Mesothelial cell of epicardium (in vitro differentiated cells): ENCODE data around the gene UGT1A10. TPM values are rescaled to one million over a fixed set of nuclear protein-coding genes. Genes with fewer than 3 reads are reported as not detected.

Experiments
- DNase-seq, 2 experiments: peaks; one replicate each; pipeline ENCODE4 v3.0.0; 2021; ENCODE audit warnings: low spot score in 2 of 2; ENCODE audit not compliant: unreplicated experiment in 2 of 2
- H3K27ac Mint-ChIP-seq: 2 replicates; pipeline ENCODE4 v1.8.0; 2021; ENCODE audit warnings: mixed read lengths
- H3K27me3 Mint-ChIP-seq: 2 replicates; pipeline ENCODE4 v1.8.0; 2021; ENCODE audit warnings: low read depth, mixed read lengths
- H3K36me3 Mint-ChIP-seq: 2 replicates; pipeline ENCODE4 v1.8.0; 2021; ENCODE audit warnings: mixed read lengths
- H3K4me1 Mint-ChIP-seq: 2 replicates; pipeline ENCODE4 v1.8.0; 2021; ENCODE audit warnings: mixed read lengths
- H3K4me3 Mint-ChIP-seq: 2 replicates; pipeline ENCODE4 v1.8.0; 2021; ENCODE audit warnings: mild to moderate bottlenecking, moderate library complexity, mixed read lengths
- H3K9me3 Mint-ChIP-seq: 2 replicates; pipeline ENCODE4 v1.8.0; 2021; ENCODE audit warnings: mixed read lengths
- CTCF ChIP-seq: fragments of 200-600 bp; sonication (generic); IDR thresholded peaks from one replicate; pipeline ENCODE4 v1.5.0; 2021; ENCODE audit warnings: antibody characterized with exemption; ENCODE audit not compliant: unreplicated experiment
- total RNA-seq: library from RNA; stranded (reverse); gene quantifications from 3 replicates; pipeline ENCODE4 v1.2.1, GENCODE V29; 2021

UGT1A10 gene
- total RNA-seq, 1 donor from 2014 or later: not detected

- no peak overlapping the region for H3K27ac Mint-ChIP-seq
- no peak for TF ChIP-seq CTCF
These were observed 181.9 kb downstream of the UGT1A10 start for GRCh38 chr2:233817995-233818638.

GRCh38 chr2:233818639-233819621, 182.7 kb downstream of the UGT1A10 start:
- DNase-seq: peak in 1 of 2 experiments; percentile 21
- TF ChIP-seq CTCF: no peak
- H3K27me3 Mint-ChIP-seq: peaks cover 7% of the 10 kb centered on the region
- peaks cover 3% of the 10 kb centered on the region for H3K36me3 Mint-ChIP-seq
- H3K27ac Mint-ChIP-seq: no peak overlapping the region
- peaks cover 18% of the 10 kb centered on the region for H3K4me1 Mint-ChIP-seq
- no peak overlapping the region for H3K4me3 Mint-ChIP-seq
- H3K9me3 Mint-ChIP-seq: peaks cover 15% of the 10 kb centered on the region

More at GRCh38 chr2:233817995-233818638, 181.9 kb downstream of the UGT1A10 start:
- H3K27me3 Mint-ChIP-seq: peaks cover 7% of the 10 kb centered on the region
- peaks cover 15% of the 10 kb centered on the region for H3K9me3 Mint-ChIP-seq
- peaks cover 3% of the 10 kb centered on the region for H3K36me3 Mint-ChIP-seq
- H3K4me3 Mint-ChIP-seq: no peak overlapping the region
- H3K4me1 Mint-ChIP-seq: peaks cover 18% of the 10 kb centered on the region
- DNase-seq: peak in 1 of 2 experiments; percentile 24

- peaks cover 18% of the 10 kb centered on the region for H3K4me1 Mint-ChIP-seq
- peak in 1 of 2 experiments; percentile 29 for DNase-seq
- peaks cover 7% of the 10 kb centered on the region for H3K27me3 Mint-ChIP-seq
- no peak overlapping the region for H3K27ac Mint-ChIP-seq
- H3K36me3 Mint-ChIP-seq: peaks cover 3% of the 10 kb centered on the region
- no peak overlapping the region for H3K4me3 Mint-ChIP-seq
- peaks cover 14% of the 10 kb centered on the region for H3K9me3 Mint-ChIP-seq
- no peak for TF ChIP-seq CTCF
These were observed 183.9 kb downstream of the UGT1A10 start for GRCh38 chr2:233819884-233820773.

- Mint-ChIP-seq H3K9me3 (peaks cover 8% of the 10 kb centered on the region), H3K4me1 (peaks cover 18% of the 10 kb centered on the region), H3K4me3 (no peak overlapping the region), H3K27ac (no peak overlapping the region), H3K36me3 (no peaks in the 10 kb centered on the region), H3K27me3 (peaks cover 7% of the 10 kb centered on the region)
- DNase-seq: peak in 1 of 2 experiments; percentile 16
- no peak for TF ChIP-seq CTCF
These were observed 184.5 kb downstream of the UGT1A10 start for GRCh38 chr2:233820774-233821105.

GRCh38 chr2:233821196-233821595, 184.9 kb downstream of the UGT1A10 start:
- Mint-ChIP-seq H3K4me3 (no peak overlapping the region), H3K4me1 (peaks cover 14% of the 10 kb centered on the region), H3K27ac (no peak overlapping the region), H3K9me3 (peaks cover 5% of the 10 kb centered on the region), H3K36me3 (no peaks in the 10 kb centered on the region), H3K27me3 (peaks cover 7% of the 10 kb centered on the region)
- no peak for DNase-seq
- TF ChIP-seq CTCF: no peak
